Uterus (tissue), 2 donors: ENCODE measurements around the gene IFT43.

Experiments used
- CTCF ChIP-seq, 4 experiments: fragments of 200-600 bp in 2 of 4; fragments of 450-650 bp in 2 of 4; sonication (generic) in 2 of 4; IDR thresholded peaks; one replicate each; pipeline ENCODE4 v1.5.1; 2016 to 2019; ENCODE audit warnings: antibody characterized with exemption in 4 of 4, mild to moderate bottlenecking in 2 of 4, moderate library complexity in 1 of 4
- POLR2A ChIP-seq, 2 donors: fragments of 450-650 bp; IDR thresholded peaks; one replicate each; pipeline ENCODE4 v1.6.1; 2016; ENCODE audit warnings: antibody characterized with exemption in 2 of 2, mild to moderate bottlenecking in 1 of 2, moderate library complexity in 1 of 2

- TF ChIP-seq CTCF (IDR thresholded peaks at IDR 0.05) (no peak), POLR2A (IDR thresholded peaks at IDR 0.05) (no peak)
Measured at GRCh38 chr14:76065519-76065918, 80.0 kb downstream of the IFT43 start.
